Putamen (tissue), 1 donor: ENCODE measurements around the gene ZNF496.

Experiments
- DNase-seq: peaks from one replicate; pipeline ENCODE4 v3.0.0-alpha.2; 2016; ENCODE audit warnings: low spot score

Gene ZNF496

DNA sequence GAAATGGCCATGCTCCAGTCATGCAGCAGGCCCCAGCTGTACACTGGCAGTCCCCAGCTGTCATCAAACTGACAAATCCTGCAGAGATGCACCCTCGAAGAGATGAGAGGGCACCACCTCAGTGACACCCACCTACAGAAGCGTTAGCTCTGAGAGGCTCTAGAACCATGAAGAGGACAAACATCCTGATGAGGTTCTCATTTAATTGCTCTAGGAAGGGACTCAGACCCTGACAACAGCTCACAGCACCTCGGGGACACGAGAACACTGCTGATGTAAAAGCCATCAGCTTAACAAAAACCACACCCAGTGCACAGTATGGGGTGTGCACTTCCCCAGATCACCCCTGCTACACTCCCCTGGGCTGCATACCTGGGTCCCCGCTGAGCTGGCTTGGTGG lies 3.4 kb downstream of the ZNF496 start:
- no peak for DNase-seq

- DNase-seq, result no peak
These were observed 5.1 kb downstream of the ZNF496 start for GRCh38 chr1:247326411-247327130.

GRCh38 chr1:247324923-247325322 lies 6.7 kb downstream of the ZNF496 start:
- no peak for DNase-seq

- no peak for DNase-seq
These were observed 7.4 kb downstream of the ZNF496 start for GRCh38 chr1:247324204-247324787.

DNA sequence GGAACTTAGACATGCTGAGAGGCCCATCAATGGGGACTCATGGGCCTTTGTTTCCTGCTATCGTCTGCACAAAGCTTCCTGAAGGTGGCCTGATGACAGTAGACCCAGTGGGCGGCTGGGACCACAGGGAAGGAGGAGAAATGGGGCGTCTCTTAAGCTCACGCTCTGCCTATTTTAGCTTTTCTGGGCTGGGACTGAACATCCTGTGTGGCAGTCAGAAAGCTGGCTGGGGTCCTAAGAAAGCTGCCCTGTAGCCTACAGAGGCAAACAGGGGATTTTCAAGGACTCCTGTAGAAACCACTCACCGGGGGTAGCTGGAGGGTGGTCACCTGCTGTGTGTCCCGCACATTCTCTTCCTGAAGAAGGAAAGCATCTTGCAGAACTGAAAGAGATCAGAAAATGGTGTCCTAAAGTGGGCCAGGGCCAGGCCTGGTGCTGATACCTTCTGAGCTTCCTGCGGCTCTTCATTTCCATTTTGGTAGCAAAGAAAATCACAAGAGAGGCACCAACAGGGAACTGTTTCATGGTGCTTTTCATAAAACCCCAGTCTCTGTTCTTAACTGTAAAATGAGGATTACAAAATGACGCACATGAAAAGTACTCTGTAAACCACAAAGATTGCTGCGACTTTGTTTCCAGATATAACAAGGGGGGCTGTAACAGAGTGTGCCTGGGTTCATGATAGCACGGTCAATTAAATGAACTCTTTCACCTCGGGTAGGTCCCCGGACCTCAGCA lies 8.6 kb downstream of the ZNF496 start:
- no peak for DNase-seq

DNA sequence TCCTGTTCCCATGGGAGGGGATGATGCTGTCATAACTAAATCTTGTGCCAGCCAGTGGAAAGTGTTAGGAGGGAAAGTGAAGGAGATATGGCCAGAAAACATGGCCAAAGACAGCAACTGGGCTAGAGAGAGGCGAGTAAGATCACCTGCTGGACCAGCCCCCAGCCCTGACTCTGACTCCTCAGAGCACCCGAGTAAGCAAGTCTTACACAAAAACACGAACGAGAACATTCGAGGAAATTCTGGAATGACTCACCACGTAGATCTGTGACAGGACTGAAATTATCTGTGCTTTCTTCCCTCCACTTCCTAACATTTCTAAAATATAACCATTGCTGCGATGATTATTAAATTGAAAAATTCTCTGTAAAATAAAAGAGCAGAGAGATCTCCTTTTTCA lies 9.2 kb downstream of the ZNF496 start:
- no peak for DNase-seq

- DNase-seq, result no peak
These were observed 14.0 kb downstream of the ZNF496 start for GRCh38 chr1:247317702-247318101.

- DNase-seq, result no peak
These were observed 15.0 kb downstream of the ZNF496 start for GRCh38 chr1:247316590-247317197.

DNA sequence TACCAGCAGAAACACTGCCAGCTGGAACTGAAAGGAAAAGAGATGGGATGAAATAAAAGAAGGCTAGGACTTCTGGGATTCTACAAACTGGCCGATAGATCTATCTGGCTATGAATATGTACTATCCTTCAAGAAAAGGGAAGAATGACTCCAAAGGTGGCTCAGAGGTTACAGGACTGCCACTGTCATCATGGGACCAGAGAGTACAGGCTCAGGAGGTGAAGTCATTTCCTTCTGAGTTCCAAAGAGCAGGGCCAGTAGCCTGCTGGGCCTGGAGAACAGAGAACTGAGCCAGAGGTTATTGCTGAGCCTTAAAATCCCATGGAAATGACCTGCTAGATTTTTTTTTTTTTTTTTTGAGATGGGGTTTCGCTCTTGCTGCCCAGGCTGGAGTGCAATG lies 27.6 kb downstream of the ZNF496 start:
- DNase-seq, result no peak

DNA sequence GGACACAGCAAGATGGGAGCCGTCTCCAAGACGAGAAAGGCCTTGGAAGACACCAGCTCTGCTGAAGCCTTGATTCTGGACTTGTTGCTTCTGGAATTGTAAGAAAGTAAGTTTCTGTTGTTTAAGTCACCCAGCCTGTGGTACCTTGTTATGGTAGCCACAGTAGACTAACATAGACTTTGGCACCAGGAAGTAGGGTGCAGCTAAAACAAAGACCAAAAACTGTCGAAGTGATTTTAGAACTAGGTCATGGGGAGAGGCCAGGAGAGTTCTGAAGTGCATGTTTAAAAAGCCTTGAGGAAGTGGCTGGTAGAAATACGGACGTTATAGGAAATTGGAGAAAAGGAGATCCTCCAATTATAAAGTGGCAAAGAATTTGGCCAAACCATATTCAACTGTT lies 28.5 kb downstream of the ZNF496 start:
- no peak for DNase-seq

GRCh38 chr1:247301176-247301540 lies 30.5 kb downstream of the ZNF496 start:
- no peak for DNase-seq

GRCh38 chr1:247300491-247301175 lies 31.0 kb downstream of the ZNF496 start:
- DNase-seq, result no peak

DNA sequence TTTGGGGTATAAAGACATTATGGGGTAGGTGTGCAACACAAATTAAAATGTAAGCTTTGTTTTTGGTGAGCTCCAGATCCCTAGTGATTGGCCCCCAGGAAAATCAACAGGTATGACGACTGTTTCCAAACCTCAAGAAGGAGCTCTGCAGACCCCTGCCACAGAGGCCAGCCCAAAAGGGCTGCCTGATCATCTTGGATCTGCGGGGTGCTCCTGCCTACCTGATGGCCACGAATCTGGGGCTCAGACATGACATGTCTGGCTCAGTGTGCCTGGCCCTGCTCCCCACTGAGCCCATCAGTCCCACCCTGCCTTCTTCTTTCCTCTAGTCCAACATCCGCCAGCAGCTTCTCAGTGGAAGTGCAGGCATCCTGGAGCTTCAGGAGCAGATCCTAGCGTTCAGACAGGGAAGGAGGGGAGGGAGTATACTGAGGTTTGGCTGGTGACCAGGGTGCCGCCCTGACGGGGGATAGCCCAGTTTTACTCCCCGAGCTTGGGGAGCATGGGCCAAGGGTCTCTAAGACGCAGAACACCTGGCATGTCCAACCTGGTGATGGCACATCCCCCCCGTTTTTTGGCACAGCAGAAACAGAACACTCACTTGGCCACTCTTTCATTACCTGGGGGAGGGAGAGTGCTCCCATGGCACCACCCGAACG lies 31.8 kb downstream of the ZNF496 start:
- DNase-seq, result no peak

DNA sequence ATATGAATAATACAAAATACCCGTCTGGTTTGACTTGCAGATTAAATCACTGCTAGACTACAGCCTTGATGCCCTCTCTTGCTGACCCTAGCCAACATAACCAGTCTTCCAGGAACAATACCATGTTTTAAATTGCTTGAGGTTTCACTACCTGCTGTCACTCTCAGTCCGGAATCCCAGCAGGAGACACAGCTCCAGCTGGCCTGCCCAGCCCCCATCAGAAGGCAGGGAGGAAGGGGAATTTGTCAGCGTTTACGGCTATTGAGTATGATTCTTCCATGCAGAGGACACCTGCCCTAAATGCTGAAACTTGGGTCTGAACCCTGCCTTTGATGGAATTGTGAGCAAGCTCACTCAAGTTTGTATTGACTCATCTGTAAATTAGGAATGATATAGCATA lies 33.0 kb downstream of the ZNF496 start:
- no peak for DNase-seq

- no peak for DNase-seq
These were observed 33.6 kb downstream of the ZNF496 start for GRCh38 chr1:247298124-247298481.

- no peak for DNase-seq
These were observed 34.2 kb downstream of the ZNF496 start for GRCh38 chr1:247297263-247298123.

DNA sequence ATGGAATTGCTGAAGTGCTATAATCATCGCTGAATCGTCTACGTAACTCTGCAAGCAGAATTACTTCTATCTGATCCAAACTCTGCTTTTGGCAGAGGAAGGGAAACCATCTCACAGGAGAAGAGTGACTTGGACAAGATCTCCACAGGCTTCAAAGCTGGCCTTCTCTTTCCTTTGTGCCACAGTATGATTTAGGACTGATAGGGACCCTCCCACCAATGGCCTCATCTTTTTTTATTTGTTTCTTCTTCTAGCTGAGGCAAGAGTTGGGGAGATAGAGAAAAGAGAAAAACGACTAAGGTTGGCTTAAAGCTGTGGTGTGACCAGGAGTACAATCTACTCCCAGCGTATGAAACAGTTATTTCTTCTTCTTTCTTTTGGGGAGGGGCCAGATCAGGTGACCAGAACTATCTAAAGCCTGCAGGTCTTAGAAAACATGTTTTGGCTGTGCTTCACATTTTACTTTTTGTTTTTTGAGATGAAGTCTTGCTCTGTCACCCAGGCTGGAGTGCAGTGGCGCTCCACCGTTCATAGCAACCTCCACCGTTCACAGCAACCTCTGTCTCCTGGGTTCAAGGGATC lies 35.0 kb downstream of the ZNF496 start:
- DNase-seq, result no peak

GRCh38 chr1:247295746-247296145 lies 35.9 kb downstream of the ZNF496 start:
- DNase-seq, result no peak

DNA sequence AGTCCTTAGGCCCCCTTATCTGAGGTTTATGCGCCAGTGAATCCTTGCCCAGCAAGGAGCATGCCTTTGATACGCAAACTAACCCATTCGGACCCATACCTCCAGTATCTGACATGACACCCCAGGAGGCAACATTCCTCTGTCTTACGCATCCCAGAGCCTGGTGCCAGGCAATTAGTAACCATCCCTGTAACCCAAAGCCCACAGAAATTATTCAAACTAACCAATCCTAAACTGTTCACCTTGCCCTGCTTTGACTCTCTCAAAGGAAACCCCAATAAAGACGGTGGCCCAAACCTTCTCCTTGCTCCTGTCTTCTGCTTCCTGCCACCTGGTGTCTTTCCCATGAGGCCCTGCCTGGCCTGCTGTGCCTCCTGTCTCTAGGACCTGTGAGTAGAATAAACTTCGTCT lies 36.4 kb downstream of the ZNF496 start:
- DNase-seq, result no peak

DNA sequence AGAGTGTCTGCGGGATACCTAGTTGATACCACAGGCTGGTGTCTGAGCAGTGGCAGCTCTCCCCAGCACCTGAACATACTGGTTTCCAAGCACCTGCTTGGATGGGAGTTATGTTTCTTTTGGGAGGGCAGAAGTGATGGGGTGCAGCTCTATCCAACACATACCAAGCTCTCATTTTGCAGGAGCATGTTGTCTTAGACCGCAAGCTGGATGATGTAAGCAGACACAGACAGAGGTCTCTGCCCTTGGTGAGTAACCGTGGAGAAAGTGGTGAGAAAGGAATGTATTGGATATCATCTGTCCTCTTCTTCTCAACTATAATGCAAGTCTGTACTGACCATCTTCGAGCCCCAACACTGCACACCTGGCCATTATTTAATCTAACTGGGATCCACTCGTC lies 37.4 kb downstream of the ZNF496 start:
- DNase-seq, result no peak

GRCh38 chr1:247293047-247293446 lies 38.6 kb downstream of the ZNF496 start:
- no peak for DNase-seq
